Neural progenitor cell (in vitro differentiated cells): ENCODE data around the gene GFER. TPM values are rescaled to one million over a fixed set of nuclear protein-coding genes. Genes with fewer than 3 reads are reported as not detected.

Experiments used
- DNase-seq: peaks from one replicate; pipeline ENCODE4 v3.0.0-alpha.2; 2016; ENCODE audit warnings: low spot score
- H2AFZ ChIP-seq: fragments of 200-600 bp; sonication (generic); replicated peaks from 2 replicates; pipeline ENCODE4 v1.6.1; 2016; ENCODE audit warnings: antibody characterized with exemption
- H3F3A ChIP-seq: fragments of 200-600 bp; sonication (generic); 2 replicates; pipeline ENCODE4 v1.6.1; 2016; ENCODE audit warnings: antibody characterized with exemption, low read depth
- H3K27ac ChIP-seq: fragments of 200-600 bp; sonication (generic); 2 replicates; pipeline ENCODE4 v1.5.1; 2016; ENCODE audit warnings: mild to moderate bottlenecking
- H3K27me3 ChIP-seq: fragments of 200-600 bp; sonication (generic); 2 replicates; pipeline ENCODE4 v1.6.1; 2016; ENCODE audit warnings: mild to moderate bottlenecking, moderate library complexity
- H3K36me3 ChIP-seq: fragments of 200-600 bp; sonication (generic); 2 replicates; pipeline ENCODE4 v1.5.1; 2016
- H3K4me1 ChIP-seq: fragments of 200-600 bp; sonication (generic); 2 replicates; pipeline ENCODE4 v1.6.1; 2016; ENCODE audit warnings: mixed run types
- H3K4me2 ChIP-seq: fragments of 200-600 bp; sonication (generic); 2 replicates; pipeline ENCODE4 v1.6.1; 2016
- H3K4me3 ChIP-seq: fragments of 200-600 bp; sonication (generic); 2 replicates; pipeline ENCODE4 v1.5.1; 2016
- H3K79me2 ChIP-seq: fragments of 200-600 bp; sonication (generic); 2 replicates; pipeline ENCODE4 v1.6.1; 2016; ENCODE audit warnings: low read depth
- H3K9ac ChIP-seq: fragments of 200-600 bp; sonication (generic); 2 replicates; pipeline ENCODE4 v1.6.1; 2016
- H3K9me3 ChIP-seq: fragments of 200-600 bp; sonication (generic); 2 replicates; pipeline ENCODE4 v1.5.1; 2016; ENCODE audit warnings: low read depth
- H4K20me1 ChIP-seq: fragments of 200-600 bp; sonication (generic); 2 replicates; pipeline ENCODE4 v1.6.1; 2016; ENCODE audit warnings: low read depth
- H3K27ac Mint-ChIP-seq: 3 replicates; pipeline ENCODE4 v1.8.0; 2021; ENCODE audit warnings: mixed read lengths
- H3K27me3 Mint-ChIP-seq: 2 replicates; pipeline ENCODE4 v1.8.0; 2022; ENCODE audit warnings: low read depth, mild to moderate bottlenecking, inconsistent platforms, moderate library complexity, mixed read lengths; ENCODE audit not compliant: insufficient read depth
- H3K36me3 Mint-ChIP-seq: 3 replicates; pipeline ENCODE4 v1.8.0; 2021; ENCODE audit warnings: mixed read lengths
- H3K4me1 Mint-ChIP-seq: 3 replicates; pipeline ENCODE4 v1.8.0; 2021; ENCODE audit warnings: mixed read lengths
- H3K4me3 Mint-ChIP-seq: 3 replicates; pipeline ENCODE4 v1.8.0; 2021; ENCODE audit warnings: mild to moderate bottlenecking, moderate library complexity, mixed read lengths
- H3K9me3 Mint-ChIP-seq: 3 replicates; pipeline ENCODE4 v1.8.0; 2020; ENCODE audit warnings: mixed read lengths
- EZH2 ChIP-seq: fragments of 200-600 bp; sonication (generic); IDR thresholded peaks from 2 replicates; pipeline ENCODE4 v1.6.1; 2017; ENCODE audit warnings: antibody characterized with exemption, mild to moderate bottlenecking, moderate library complexity
- EZH2phosphoT487 ChIP-seq: fragments of 200-600 bp; sonication (generic); IDR thresholded peaks from 2 replicates; pipeline ENCODE4 v1.6.1; 2017; ENCODE audit warnings: antibody characterized with exemption
- total RNA-seq: library from RNA; depleted of rRNA; stranded (reverse); fragments of >200 nt; gene quantifications from 2 replicates; pipeline ENCODE4 v1.2.3, GENCODE V29; 2015; ENCODE audit warnings: low replicate concordance
- TF ChIP-seq, protein P1 (sequence below): fragments of 200-600 bp; sonication (generic); IDR thresholded peaks from 2 replicates; pipeline ENCODE4 v1.5.1; 2017; ENCODE audit warnings: antibody characterized with exemption, mild to moderate bottlenecking

The GFER gene
- total RNA-seq, 1 donor from 2014 or later = 35.1 TPM

DNA sequence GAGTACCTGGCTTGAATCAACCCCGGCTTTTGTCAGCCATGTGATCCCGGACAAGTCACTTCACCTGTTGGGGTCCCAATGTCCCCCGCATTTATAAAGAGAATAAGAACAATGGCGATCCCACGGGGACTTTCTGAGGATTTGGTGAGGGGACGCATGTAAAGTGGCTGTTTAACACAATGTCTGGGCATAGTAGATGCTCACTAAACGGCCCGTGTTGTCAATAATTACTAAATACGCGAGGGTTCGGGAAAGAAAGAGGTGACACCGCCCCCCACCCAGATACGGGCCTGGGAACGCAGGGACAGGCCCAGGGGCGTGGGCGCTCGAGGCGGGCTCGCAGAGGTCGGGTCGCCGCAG, 7.6 kb downstream of the GFER start:
- Histone ChIP-seq H3K9ac (no peak overlapping the region), H3K79me2 (no peaks in the 10 kb centered on the region), H2AFZ (no peak overlapping the region), H3K9me3 (no peaks in the 10 kb centered on the region), H3K27ac (no peak overlapping the region), H4K20me1 (peaks cover 24% of the 10 kb centered on the region), H3K36me3 (no peaks in the 10 kb centered on the region), H3K4me2 (peak overlapping the region; percentile 84), H3K27me3 (peaks cover 58% of the 10 kb centered on the region), H3K4me3 (peak overlapping the region; percentile 28), H3K4me1 (peaks cover 10% of the 10 kb centered on the region), H3F3A (peaks cover 58% of the 10 kb centered on the region)
- Mint-ChIP-seq H3K27me3 (peaks cover 27% of the 10 kb centered on the region), H3K36me3 (peaks cover 10% of the 10 kb centered on the region), H3K27ac (no peak overlapping the region), H3K4me1 (peaks cover 12% of the 10 kb centered on the region), H3K9me3 (peaks cover 2% of the 10 kb centered on the region), H3K4me3 (peak overlapping the region; percentile 81)
- DNase-seq = no peak
- TF ChIP-seq, protein P1, sequence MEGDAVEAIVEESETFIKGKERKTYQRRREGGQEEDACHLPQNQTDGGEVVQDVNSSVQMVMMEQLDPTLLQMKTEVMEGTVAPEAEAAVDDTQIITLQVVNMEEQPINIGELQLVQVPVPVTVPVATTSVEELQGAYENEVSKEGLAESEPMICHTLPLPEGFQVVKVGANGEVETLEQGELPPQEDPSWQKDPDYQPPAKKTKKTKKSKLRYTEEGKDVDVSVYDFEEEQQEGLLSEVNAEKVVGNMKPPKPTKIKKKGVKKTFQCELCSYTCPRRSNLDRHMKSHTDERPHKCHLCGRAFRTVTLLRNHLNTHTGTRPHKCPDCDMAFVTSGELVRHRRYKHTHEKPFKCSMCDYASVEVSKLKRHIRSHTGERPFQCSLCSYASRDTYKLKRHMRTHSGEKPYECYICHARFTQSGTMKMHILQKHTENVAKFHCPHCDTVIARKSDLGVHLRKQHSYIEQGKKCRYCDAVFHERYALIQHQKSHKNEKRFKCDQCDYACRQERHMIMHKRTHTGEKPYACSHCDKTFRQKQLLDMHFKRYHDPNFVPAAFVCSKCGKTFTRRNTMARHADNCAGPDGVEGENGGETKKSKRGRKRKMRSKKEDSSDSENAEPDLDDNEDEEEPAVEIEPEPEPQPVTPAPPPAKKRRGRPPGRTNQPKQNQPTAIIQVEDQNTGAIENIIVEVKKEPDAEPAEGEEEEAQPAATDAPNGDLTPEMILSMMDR = no peak
- TF ChIP-seq EZH2phosphoT487 (peak; percentile 66), EZH2 (peak; percentile 44)

DNA sequence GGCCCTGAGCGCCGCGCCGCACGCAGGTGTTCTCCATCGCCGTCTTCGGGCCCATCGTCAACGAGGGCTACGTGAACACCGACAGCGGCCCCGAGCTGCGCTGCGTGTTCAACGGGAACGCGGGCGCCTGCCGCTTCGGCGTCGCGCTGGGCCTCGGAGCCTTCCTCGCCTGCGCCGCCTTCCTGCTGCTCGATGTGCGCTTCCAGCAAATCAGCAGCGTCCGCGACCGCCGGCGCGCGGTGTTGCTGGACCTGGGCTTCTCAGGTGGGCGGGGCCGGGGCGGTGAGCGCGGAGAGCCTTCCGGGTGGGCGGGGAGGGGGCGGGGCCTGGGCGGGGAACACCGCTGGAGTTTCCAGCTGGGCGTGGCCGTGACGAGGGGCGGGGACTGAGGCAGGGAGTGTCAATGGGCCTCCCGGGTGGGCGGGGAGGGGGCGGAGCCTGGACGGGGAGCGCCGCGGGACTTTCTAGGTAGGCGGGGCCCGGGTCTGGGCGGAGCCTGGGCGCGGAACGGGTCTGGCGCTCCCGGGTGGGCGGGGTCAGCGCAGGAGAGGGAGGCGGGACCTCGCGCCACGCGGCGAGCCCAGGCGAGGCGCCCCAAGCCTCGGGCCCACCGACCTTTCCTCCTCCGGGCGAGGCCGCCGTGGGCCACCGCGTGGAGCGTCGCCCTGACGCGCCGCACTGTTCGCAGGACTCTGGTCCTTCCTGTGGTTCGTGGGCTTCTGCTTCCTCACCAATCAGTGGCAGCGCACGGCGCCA, 8.1 kb downstream of the GFER start:
- H3K36me3 ChIP-seq = no peaks in the 10 kb centered on the region
- no peaks in the 10 kb centered on the region for H3K79me2 ChIP-seq
- H4K20me1 ChIP-seq = peaks cover 24% of the 10 kb centered on the region
- no peaks in the 10 kb centered on the region for H3K9me3 ChIP-seq
- H3K27me3 Mint-ChIP-seq = peaks cover 27% of the 10 kb centered on the region
- H3K4me2 ChIP-seq = peak overlapping the region; percentile 84
- peaks cover 11% of the 10 kb centered on the region for H3K4me1 Mint-ChIP-seq
- peaks cover 10% of the 10 kb centered on the region for H3K4me1 ChIP-seq
- no peak overlapping the region for H2AFZ ChIP-seq
- H3K4me3 ChIP-seq = peak overlapping the region; percentile 28
- H3F3A ChIP-seq = peaks cover 58% of the 10 kb centered on the region
- TF ChIP-seq EZH2phosphoT487 (peak; percentile 19), EZH2 (no peak)
- TF ChIP-seq, protein P1 = no peak
- H3K27ac Mint-ChIP-seq = no peak overlapping the region
- H3K4me3 Mint-ChIP-seq = peak overlapping the region; percentile 41
- peak; percentile 97 for DNase-seq
- H3K36me3 Mint-ChIP-seq = peaks cover 5% of the 10 kb centered on the region
- H3K9me3 Mint-ChIP-seq = peaks cover 2% of the 10 kb centered on the region
- no peak overlapping the region for H3K27ac ChIP-seq
- peaks cover 58% of the 10 kb centered on the region for H3K27me3 ChIP-seq
- H3K9ac ChIP-seq = no peak overlapping the region

DNA sequence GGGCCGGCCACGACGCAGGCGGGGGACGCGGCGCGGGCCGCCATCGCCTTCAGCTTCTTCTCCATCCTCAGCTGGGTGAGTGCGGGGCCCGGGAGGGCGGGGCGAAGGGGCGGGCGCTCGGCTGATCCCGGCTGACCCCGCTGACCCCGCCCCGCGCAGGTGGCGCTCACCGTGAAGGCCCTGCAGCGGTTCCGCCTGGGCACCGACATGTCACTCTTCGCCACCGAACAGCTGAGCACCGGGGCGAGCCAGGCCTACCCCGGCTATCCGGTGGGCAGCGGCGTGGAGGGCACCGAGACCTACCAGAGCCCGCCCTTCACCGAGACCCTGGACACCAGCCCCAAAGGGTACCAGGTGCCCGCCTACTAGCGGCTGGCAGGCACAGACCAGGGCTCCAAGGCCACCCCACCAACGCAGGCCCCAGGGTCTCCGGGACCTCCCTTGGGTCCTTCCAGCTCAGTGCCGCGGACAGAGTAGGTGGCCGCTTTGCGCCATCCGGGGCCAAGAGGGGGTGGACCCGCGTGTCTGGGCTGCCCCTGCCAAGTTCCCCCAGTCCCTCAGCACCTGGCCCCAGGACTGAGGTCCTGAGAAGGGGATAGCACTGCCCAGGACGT, 8.8 kb downstream of the GFER start:
- no peak overlapping the region for H3K27ac ChIP-seq
- H3K27me3 ChIP-seq = peaks cover 58% of the 10 kb centered on the region
- peak; percentile 51 for DNase-seq
- Mint-ChIP-seq H3K9me3 (peaks cover 2% of the 10 kb centered on the region), H3K4me3 (no peak overlapping the region), H3K36me3 (peaks cover 8% of the 10 kb centered on the region), H3K27me3 (peaks cover 27% of the 10 kb centered on the region), H3K27ac (no peak overlapping the region), H3K4me1 (peaks cover 11% of the 10 kb centered on the region)
- peak overlapping the region; percentile 24 for H3K4me2 ChIP-seq
- H2AFZ ChIP-seq = no peak overlapping the region
- peaks cover 10% of the 10 kb centered on the region for H3K4me1 ChIP-seq
- H3F3A ChIP-seq = peaks cover 58% of the 10 kb centered on the region
- no peak for TF ChIP-seq EZH2phosphoT487
- TF ChIP-seq EZH2 = no peak
- TF ChIP-seq, protein P1 = no peak
- H3K4me3 ChIP-seq = no peak overlapping the region
- H3K9me3 ChIP-seq = no peaks in the 10 kb centered on the region
- no peaks in the 10 kb centered on the region for H3K36me3 ChIP-seq
- H3K79me2 ChIP-seq = no peaks in the 10 kb centered on the region
- no peak overlapping the region for H3K9ac ChIP-seq
- H4K20me1 ChIP-seq = peaks cover 24% of the 10 kb centered on the region
